Measurements from ENCODE around the gene FAM47B.

The FAM47B gene

GRCh38 chrX:34942496-34942895 is at the start of gene FAM47B:
Gene FAM47B (plus strand): TSS chrX:34942796. CDS start chrX:34942832, 36 bp downstream.
- no peak within 1 kb of the TSS for H3K4me3 ChIP-seq (ENCODE audit: low read depth, low read length)

DNA sequence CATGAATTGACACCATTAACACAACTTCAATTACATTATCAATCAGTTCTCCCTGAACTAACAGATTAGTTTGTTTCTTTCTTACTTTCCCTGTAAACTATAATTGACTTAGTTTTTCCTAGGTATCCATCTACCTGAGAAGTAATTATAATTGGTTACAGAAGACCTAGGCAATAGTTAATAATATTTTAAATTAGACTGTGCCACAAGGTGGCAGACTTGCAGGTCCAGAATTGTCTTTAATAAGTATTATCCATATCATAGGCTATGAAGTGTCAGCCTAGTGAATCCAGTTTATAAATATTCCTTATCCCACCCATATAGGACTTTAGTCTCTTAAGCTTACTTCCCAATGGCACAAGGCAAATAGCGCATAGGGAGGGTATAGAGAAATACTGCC is 48.9 kb upstream of the FAM47B start:
- no peak overlapping the region for H3K4me3 ChIP-seq (ENCODE audit: low read depth, low read length)

- no peak overlapping the region for H3K4me3 ChIP-seq (ENCODE audit: low read depth, low read length)
These were observed 41.9 kb upstream of the FAM47B start for GRCh38 chrX:34900691-34901090.

DNA sequence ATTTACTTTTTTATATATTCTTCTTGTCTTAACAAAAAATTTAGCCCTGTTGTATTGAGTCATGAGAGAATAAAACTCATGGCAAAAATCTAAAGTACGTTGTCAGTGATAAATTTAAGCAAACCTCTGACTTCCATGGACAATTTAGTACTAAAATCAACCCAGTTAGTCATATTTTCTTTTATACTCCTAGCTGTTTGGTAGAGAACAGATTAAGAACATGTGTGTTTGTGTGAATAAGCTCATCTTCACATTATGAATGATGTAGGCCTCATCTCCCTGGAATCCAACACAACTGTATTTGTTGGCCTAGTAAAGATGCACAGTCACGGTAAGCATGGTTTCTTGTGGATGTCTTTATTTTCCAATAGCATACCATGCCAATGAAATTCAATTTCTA is 40.8 kb upstream of the FAM47B start:
- H3K4me3 ChIP-seq (ENCODE audit: low read depth, low read length), result no peak overlapping the region

GRCh38 chrX:34903316-34903715 is 39.3 kb upstream of the FAM47B start:
- no peak overlapping the region for H3K4me3 ChIP-seq (ENCODE audit: low read depth, low read length)

DNA sequence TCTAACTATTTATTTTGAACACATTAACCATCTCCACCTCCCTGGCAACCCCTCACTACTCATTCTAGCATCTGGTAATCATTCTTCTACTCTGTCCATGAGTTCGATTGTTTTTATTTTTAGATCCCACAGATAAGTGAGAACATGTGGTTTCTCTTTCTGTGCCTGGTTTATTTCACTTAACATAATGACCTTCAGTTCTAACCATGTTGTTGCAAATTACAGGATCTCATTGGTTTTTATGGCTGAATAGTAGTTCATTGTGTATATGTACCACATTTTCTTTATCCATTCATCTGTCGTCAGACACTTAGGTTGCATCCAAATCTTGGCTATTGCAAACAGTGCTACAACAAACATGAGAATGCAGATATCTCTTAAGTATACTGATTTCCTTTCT is 33.4 kb upstream of the FAM47B start:
- no peak overlapping the region for H3K4me3 ChIP-seq (ENCODE audit: low read depth, low read length)

DNA sequence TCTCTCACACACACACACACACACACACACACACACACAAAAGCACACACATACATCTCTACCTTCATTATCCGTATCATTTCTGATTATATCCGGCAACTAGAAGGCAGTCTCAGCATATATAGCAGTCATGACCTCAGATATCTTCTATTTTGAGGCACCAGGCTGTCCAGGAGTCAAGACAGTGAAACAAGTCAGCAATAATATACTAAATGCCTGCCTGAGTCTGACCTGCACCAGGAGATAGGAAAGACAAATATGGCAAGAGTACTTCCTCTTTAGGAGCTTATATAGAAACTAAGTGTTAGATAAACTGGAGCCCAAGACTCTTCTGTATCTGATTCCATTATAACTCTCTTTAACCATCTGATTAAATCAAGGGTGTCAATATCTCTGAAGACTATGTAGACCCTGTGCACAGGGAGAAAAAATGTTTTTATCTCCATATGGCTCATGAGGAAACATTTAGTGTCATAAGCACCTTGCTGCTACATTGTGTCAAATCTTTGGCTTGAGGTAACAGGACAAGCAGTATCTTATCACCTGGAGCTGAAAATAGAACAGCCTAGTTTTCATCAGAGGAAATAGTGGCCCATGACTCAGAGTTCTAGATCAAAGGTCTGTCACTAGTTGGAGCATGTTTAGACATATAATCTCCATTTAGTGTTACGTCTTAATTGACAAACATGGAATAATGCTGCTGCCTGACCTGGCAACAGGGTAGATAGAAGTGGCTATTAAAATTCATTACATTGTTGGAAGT is 27.0 kb upstream of the FAM47B start:
- H3K4me3 ChIP-seq (ENCODE audit: low read depth, low read length), result no peak overlapping the region

GRCh38 chrX:34917146-34917545 is 25.4 kb upstream of the FAM47B start:
- no peak overlapping the region for H3K4me3 ChIP-seq (ENCODE audit: low read depth, low read length)

DNA sequence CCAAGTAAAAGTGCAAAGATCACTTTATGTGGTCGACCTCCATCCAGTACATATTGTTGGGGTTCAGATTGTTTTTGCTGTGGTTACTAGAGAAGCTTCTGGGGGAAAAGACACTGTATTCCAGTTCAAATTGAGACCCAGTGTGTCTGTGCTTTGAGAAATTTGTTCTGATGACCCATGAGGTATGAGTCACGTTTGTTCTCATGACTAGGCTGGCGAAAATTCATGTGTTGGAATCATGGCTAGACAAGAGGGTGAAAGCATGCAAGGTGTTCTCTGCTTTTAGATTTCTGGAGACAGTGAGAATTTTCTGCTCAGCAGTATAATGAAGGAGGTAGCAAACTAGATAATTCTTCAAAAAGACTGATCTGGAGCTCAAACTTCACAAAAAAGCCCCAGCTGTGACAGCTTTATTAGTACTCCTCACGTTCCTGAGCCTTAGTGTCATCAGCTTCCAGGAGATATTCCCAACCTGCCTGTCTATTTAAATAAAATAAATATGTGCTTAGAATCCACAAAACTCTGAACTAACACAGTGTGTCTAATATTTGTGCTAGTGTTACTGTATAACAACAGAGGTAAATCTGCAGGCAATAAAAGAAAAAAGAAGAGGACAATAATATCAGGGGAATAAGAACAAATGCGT is 24.4 kb upstream of the FAM47B start:
- H3K4me3 ChIP-seq (ENCODE audit: low read depth, low read length), result no peak overlapping the region

DNA sequence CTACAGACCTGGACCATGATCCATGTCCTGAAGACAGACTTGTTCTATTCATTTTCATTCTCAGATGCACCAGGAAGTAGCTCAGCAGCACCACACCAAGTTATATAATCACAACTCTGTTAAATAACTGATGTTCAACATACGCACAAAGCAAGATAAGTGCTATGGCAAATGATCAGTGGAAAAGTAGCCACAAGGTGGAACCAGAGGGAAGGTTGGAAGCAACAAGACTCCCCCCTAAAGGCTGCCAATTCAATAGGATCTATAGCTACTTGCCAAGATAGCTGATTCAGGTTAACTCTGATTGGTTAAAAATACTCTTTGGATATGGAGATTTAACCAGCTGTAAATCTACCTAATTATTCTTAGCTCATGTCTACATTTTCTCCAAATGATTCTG is 23.7 kb upstream of the FAM47B start:
- no peak overlapping the region for H3K4me3 ChIP-seq (ENCODE audit: low read depth, low read length)

GRCh38 chrX:34927866-34928265 is 14.7 kb upstream of the FAM47B start:
- H3K4me3 ChIP-seq (ENCODE audit: low read depth, low read length), result no peak overlapping the region

DNA sequence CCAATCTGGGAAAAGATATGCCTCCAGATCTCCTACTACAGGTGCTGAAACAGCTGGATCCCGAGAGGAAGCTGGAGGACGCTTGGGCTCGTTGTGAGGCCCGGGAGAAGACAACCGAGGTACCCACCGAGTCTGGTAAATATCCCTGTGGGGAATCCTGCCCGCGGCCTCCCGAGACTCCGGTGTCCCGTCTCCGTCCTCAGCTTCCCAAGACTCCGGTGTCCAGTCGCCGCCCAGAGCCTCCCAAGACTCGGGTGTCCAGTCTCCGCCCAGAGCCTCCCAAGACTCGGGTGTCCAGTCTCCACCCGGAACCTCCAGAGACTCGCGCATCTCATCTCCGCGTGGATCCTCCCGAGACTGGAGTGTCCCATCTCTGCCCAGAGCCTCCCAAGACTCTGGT is 639 bp downstream of the FAM47B start:
- no peak overlapping the region for H3K4me3 ChIP-seq (ENCODE audit: low read depth, low read length)

DNA sequence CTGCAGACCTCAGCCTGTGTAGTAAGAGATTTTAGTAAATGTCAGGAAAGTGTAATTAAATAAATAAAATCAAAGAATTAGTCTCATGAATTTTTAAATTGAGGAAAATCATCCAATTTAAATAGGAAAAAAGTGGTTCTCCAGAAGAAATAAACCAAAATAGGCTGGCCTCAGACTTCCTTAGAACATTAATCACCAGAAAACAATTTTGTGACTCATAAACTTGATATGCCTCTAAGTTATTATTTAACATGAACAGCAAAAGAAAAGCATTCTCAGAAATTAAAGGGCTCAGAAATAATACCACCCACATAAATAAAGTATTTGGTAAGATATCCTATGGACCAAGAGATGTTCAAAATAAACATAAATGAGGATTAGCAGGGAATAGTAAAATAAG is 14.3 kb downstream of the FAM47B start:
- no peak overlapping the region for H3K4me3 ChIP-seq (ENCODE audit: low read depth, low read length)

DNA sequence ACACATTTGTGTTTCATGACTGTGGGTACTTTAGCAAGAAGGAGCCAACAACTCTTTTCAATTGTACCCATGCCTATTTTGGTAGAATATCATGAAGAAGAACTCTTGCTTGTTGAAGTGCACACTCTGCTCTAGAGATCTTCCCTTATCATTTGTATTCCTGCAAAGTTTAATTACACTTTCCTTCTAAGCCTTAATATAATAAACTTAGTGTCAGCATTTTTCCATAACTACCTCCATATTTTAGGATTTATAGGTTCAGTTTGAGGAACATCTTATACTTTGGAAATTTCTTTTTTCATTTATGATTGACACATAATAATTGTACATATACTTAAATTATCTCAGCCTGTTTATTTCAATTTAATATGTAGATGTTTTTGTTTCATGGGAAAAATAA is 19.1 kb downstream of the FAM47B start:
- no peak overlapping the region for H3K4me3 ChIP-seq (ENCODE audit: low read depth, low read length)

GRCh38 chrX:34972206-34972605 is 29.6 kb downstream of the FAM47B start:
- H3K4me3 ChIP-seq (ENCODE audit: low read depth, low read length), result no peak overlapping the region

GRCh38 chrX:34978171-34978570 is 35.6 kb downstream of the FAM47B start:
- H3K4me3 ChIP-seq (ENCODE audit: low read depth, low read length), result no peak overlapping the region

GRCh38 chrX:34987646-34988045 is 45.0 kb downstream of the FAM47B start:
- H3K4me3 ChIP-seq (ENCODE audit: low read depth, low read length), result no peak overlapping the region

Data from iPS-11a (cell line).